ENCODE measurements around the gene HHEX. TPM values are rescaled to one million over a fixed set of nuclear protein-coding genes. Genes with fewer than 3 reads are reported as not detected.

The HHEX gene
- total RNA-seq, 1 experiment from 2014 or later: 11.0 TPM

DNA sequence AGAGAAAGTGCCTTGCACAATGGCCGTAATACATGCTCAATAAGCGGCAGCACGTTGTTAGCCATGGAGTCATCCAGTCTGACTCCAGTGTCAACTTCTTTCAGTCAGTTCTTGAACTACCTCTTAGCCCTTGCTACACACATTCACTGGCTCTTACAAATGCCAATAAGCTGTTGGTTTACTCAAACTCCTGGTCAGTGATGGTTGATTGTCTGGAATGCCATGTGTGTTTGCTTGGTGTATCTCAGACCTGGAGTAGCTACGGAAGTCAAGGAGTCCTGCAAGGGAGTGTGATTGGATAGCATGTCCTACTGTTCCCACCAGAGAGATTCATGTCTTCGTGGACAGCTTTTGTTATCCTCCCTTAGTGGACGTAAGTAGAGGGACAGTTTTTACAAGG is 37.4 kb downstream of the HHEX start:
- ATAC-seq: no peak
- Histone ChIP-seq H3K9ac (ENCODE audit: low read length) (no peak overlapping the region), H3K4me2 (ENCODE audit: low read length) (no peak overlapping the region), H3K36me3 (ENCODE audit: control insufficient read depth in 1 of 2, insufficient read depth in 2 of 2, low read length in 2 of 2) (no peaks in the 10 kb centered on the region), H3K9me3 (ENCODE audit: control insufficient read depth in 1 of 2, insufficient read depth in 1 of 2, low read depth in 1 of 2, low read length in 2 of 2) (no peaks in the 10 kb centered on the region), H3K27ac (ENCODE audit: low read depth, low read length) (no peak overlapping the region), H3K9me2 (ENCODE audit: insufficient read depth) (no peaks in the 10 kb centered on the region), H4K20me1 (ENCODE audit: insufficient read depth) (no peaks in the 10 kb centered on the region), H3K4me1 (ENCODE audit: control insufficient read depth in 1 of 2, insufficient read depth in 2 of 2, low read length in 2 of 2) (no peaks in the 10 kb centered on the region), H3K27me3 (ENCODE audit: insufficient read depth, low read length) (no peaks in the 10 kb centered on the region), H3K4me3 (replicated peaks in 1 of 2; ENCODE audit: low read depth in 1 of 2, low read length in 2 of 2) (no peak overlapping the region), H3K79me2 (ENCODE audit: insufficient read depth, low read length) (no peaks in the 10 kb centered on the region), H2AFZ (ENCODE audit: low read depth, low read length, poor library complexity, severe bottlenecking) (no peak overlapping the region)
- ChIA-PET CTCF (no interaction called here), POLR2A (no interaction called here), RAD21 (ENCODE audit: low non-redundant PET in 1 of 2, low total read pairs in 2 of 2, uncharacterized antibody in 2 of 2, unreplicated experiment in 2 of 2) (no interaction called here)
- intact Hi-C loops (cut with micrococcal nuclease): no loop called here
- no peak for DNase-seq (ENCODE audit: low read depth, low spot score)
- BruUV-seq (replicated peaks): no TSS peak
- TF ChIP-seq CEBPB (IDR thresholded peaks at IDR 0.05; ENCODE audit: low read depth) (no peak), EGR1 (IDR thresholded peaks at IDR 0.05; ENCODE audit: low read depth) (no peak), SP1 (IDR thresholded peaks at IDR 0.05; ENCODE audit: low read depth) (no peak)
- TF ChIP-seq, protein P1, sequence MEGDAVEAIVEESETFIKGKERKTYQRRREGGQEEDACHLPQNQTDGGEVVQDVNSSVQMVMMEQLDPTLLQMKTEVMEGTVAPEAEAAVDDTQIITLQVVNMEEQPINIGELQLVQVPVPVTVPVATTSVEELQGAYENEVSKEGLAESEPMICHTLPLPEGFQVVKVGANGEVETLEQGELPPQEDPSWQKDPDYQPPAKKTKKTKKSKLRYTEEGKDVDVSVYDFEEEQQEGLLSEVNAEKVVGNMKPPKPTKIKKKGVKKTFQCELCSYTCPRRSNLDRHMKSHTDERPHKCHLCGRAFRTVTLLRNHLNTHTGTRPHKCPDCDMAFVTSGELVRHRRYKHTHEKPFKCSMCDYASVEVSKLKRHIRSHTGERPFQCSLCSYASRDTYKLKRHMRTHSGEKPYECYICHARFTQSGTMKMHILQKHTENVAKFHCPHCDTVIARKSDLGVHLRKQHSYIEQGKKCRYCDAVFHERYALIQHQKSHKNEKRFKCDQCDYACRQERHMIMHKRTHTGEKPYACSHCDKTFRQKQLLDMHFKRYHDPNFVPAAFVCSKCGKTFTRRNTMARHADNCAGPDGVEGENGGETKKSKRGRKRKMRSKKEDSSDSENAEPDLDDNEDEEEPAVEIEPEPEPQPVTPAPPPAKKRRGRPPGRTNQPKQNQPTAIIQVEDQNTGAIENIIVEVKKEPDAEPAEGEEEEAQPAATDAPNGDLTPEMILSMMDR (IDR thresholded peaks at IDR 0.05 in 2 of 3, conservative IDR thresholded peaks at IDR 0.05 in 1 of 3; ENCODE audit: borderline replicate concordance in 1 of 3, insufficient read depth in 1 of 3, low read depth in 2 of 3, low read length in 2 of 3): no peak
- TF ChIP-seq, protein P2, sequence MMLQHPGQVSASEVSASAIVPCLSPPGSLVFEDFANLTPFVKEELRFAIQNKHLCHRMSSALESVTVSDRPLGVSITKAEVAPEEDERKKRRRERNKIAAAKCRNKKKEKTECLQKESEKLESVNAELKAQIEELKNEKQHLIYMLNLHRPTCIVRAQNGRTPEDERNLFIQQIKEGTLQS (IDR thresholded peaks at IDR 0.05): no peak

DNA sequence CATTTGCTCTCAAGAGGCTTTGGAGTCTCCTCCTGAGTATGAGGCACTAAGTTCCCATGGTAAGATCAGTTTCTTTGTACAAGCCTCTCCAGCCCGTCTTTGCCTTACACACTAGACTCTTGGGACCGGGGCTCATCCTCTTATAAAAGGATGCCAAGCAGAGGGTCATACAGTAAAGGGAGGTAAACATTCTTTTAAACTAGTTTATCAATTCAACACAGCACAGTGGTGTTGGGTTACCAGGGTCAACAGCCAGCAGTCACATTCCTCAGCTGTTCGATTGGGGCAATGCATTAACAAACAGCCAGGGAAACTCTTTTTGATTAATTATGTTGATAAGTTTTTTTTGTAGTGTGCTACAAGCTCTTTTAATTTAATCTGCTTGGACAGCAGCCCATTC is 37.8 kb downstream of the HHEX start:
- TF ChIP-seq EGR1 (IDR thresholded peaks at IDR 0.05; ENCODE audit: low read depth) (no peak), EZH2 (IDR thresholded peaks at IDR 0.05) (no peak), ELF1 (IDR thresholded peaks at IDR 0.05; ENCODE audit: borderline replicate concordance, low read depth) (no peak), CEBPB (IDR thresholded peaks at IDR 0.05; ENCODE audit: low read depth) (no peak), JUND (IDR thresholded peaks at IDR 0.05) (no peak), SRF (IDR thresholded peaks at IDR 0.05; ENCODE audit: low read depth) (no peak), POLR2AphosphoS5 (IDR thresholded peaks at IDR 0.05; ENCODE audit: low read depth, low read length) (no peak), TCF7L2 (IDR thresholded peaks at IDR 0.05; ENCODE audit: borderline replicate concordance, extremely low read depth, insufficient read depth, insufficient read length) (no peak), SIN3A (IDR thresholded peaks at IDR 0.05; ENCODE audit: low read depth) (no peak), ZFX (IDR thresholded peaks at IDR 0.05) (no peak)
- TF ChIP-seq, protein P3, sequence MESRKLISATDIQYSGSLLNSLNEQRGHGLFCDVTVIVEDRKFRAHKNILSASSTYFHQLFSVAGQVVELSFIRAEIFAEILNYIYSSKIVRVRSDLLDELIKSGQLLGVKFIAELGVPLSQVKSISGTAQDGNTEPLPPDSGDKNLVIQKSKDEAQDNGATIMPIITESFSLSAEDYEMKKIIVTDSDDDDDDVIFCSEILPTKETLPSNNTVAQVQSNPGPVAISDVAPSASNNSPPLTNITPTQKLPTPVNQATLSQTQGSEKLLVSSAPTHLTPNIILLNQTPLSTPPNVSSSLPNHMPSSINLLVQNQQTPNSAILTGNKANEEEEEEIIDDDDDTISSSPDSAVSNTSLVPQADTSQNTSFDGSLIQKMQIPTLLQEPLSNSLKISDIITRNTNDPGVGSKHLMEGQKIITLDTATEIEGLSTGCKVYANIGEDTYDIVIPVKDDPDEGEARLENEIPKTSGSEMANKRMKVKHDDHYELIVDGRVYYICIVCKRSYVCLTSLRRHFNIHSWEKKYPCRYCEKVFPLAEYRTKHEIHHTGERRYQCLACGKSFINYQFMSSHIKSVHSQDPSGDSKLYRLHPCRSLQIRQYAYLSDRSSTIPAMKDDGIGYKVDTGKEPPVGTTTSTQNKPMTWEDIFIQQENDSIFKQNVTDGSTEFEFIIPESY (IDR thresholded peaks at IDR 0.05; ENCODE audit: extremely low read depth, insufficient replicate concordance, low read length): no peak
- H3K9ac ChIP-seq (ENCODE audit: low read length): no peak overlapping the region
- H3K27ac ChIP-seq (ENCODE audit: low read depth, low read length): no peak overlapping the region
- ATAC-seq (no peak), DNase-seq (ENCODE audit: low read depth, low spot score) (no peak)
- no peak overlapping the region for H3K4me2 ChIP-seq (ENCODE audit: low read length)
- no peak overlapping the region for H3K4me3 ChIP-seq (replicated peaks in 1 of 2; ENCODE audit: low read depth in 1 of 2, low read length in 2 of 2)
- no peaks in the 10 kb centered on the region for H3K9me2 ChIP-seq (ENCODE audit: insufficient read depth)
- no peaks in the 10 kb centered on the region for H3K4me1 ChIP-seq (ENCODE audit: control insufficient read depth in 1 of 2, insufficient read depth in 2 of 2, low read length in 2 of 2)
- no peaks in the 10 kb centered on the region for H3K27me3 ChIP-seq (ENCODE audit: insufficient read depth, low read length)
- intact Hi-C loops (cut with micrococcal nuclease): no loop called here
- no peaks in the 10 kb centered on the region for H3K79me2 ChIP-seq (ENCODE audit: insufficient read depth, low read length)
- CTCF ChIA-PET: no interaction called here
- POLR2A ChIA-PET: no interaction called here
- RAD21 ChIA-PET (ENCODE audit: low non-redundant PET in 1 of 2, low total read pairs in 2 of 2, uncharacterized antibody in 2 of 2, unreplicated experiment in 2 of 2): no interaction called here
- H2AFZ ChIP-seq (ENCODE audit: low read depth, low read length, poor library complexity, severe bottlenecking): no peak overlapping the region
- no peaks in the 10 kb centered on the region for H4K20me1 ChIP-seq (ENCODE audit: insufficient read depth)
- no TSS peak for BruUV-seq (replicated peaks)
- H3K36me3 ChIP-seq (ENCODE audit: control insufficient read depth in 1 of 2, insufficient read depth in 2 of 2, low read length in 2 of 2): no peaks in the 10 kb centered on the region
- no peaks in the 10 kb centered on the region for H3K9me3 ChIP-seq (ENCODE audit: control insufficient read depth in 1 of 2, insufficient read depth in 1 of 2, low read depth in 1 of 2, low read length in 2 of 2)
